Activated T-helper 2 cell treated with anti-CD3 and anti-CD28 coated beads, Interferon-gamma antibody, Interleukin-2, Interleukin-4, amounts not matched to agents 10 μg/mL and 5 μg/mL and 100 μg/mL, durations not matched to agents 14 hours and 24 hours and 36 hours (primary cell): ENCODE data around the gene RGS12. TPM values are rescaled to one million over a fixed set of nuclear protein-coding genes. Genes with fewer than 3 reads are reported as not detected.

ENCODE experiments used
- DNase-seq: peaks from one replicate; pipeline ENCODE4 v3.0.0; 2021; ENCODE audit warnings: low spot score
- H3K27ac Mint-ChIP-seq: one replicate; pipeline ENCODE4 v1.8.0; 2021; ENCODE audit warnings: mixed read lengths
- H3K27me3 Mint-ChIP-seq: one replicate; pipeline ENCODE4 v1.8.0; 2021; ENCODE audit warnings: low read depth, mixed read lengths
- H3K36me3 Mint-ChIP-seq: one replicate; pipeline ENCODE4 v1.8.0; 2021; ENCODE audit warnings: low read depth, mixed read lengths
- H3K4me1 Mint-ChIP-seq: one replicate; pipeline ENCODE4 v1.8.0; 2021; ENCODE audit warnings: low read depth, mixed read lengths
- H3K4me3 Mint-ChIP-seq: one replicate; pipeline ENCODE4 v1.8.0; 2021; ENCODE audit warnings: low read depth, mild to moderate bottlenecking, moderate library complexity, mixed read lengths
- H3K9me3 Mint-ChIP-seq: one replicate; pipeline ENCODE4 v1.8.0; 2021; ENCODE audit warnings: mixed read lengths
- intact Hi-C: fragments of 100-400 bp; cut with micrococcal nuclease; formaldehyde crosslinking; loops from one replicate; pipeline ENCODE4 v1.15.1; 2023
- total RNA-seq: library from RNA; stranded (reverse); gene quantifications from 2 replicates; pipeline ENCODE4 v1.2.3, GENCODE V29; 2022

The RGS12 gene
- total RNA-seq, 1 donor from 2014 or later: 7.0 TPM

- no peak for DNase-seq
- Mint-ChIP-seq H3K4me1 (no peaks in the 10 kb centered on the region), H3K4me3 (no peak overlapping the region), H3K27ac (no peak overlapping the region), H3K27me3 (no peaks in the 10 kb centered on the region), H3K36me3 (no peaks in the 10 kb centered on the region), H3K9me3 (no peaks in the 10 kb centered on the region)
- intact Hi-C loops: no loop called here
These were observed 31.2 kb upstream of the RGS12 start for GRCh38 chr4:3261411-3262207.

GRCh38 chr4:3262208-3263052, 30.4 kb upstream of the RGS12 start:
- no peaks in the 10 kb centered on the region for H3K9me3 Mint-ChIP-seq
- no peak overlapping the region for H3K4me3 Mint-ChIP-seq
- H3K27me3 Mint-ChIP-seq: no peaks in the 10 kb centered on the region
- no peak overlapping the region for H3K27ac Mint-ChIP-seq
- intact Hi-C loops: no loop called here
- no peaks in the 10 kb centered on the region for H3K4me1 Mint-ChIP-seq
- no peak for DNase-seq
- H3K36me3 Mint-ChIP-seq: no peaks in the 10 kb centered on the region

- intact Hi-C loops: no loop called here
- Mint-ChIP-seq H3K4me1 (no peaks in the 10 kb centered on the region), H3K4me3 (no peak overlapping the region), H3K27ac (no peak overlapping the region), H3K36me3 (no peaks in the 10 kb centered on the region), H3K27me3 (no peaks in the 10 kb centered on the region), H3K9me3 (no peaks in the 10 kb centered on the region)
- DNase-seq: no peak
These were observed 29.6 kb upstream of the RGS12 start for GRCh38 chr4:3263053-3263875.

- no peaks in the 10 kb centered on the region for H3K27me3 Mint-ChIP-seq
- intact Hi-C loops: no loop called here
- H3K36me3 Mint-ChIP-seq: no peaks in the 10 kb centered on the region
- DNase-seq: no peak
- H3K4me1 Mint-ChIP-seq: no peaks in the 10 kb centered on the region
- no peak overlapping the region for H3K4me3 Mint-ChIP-seq
- no peak overlapping the region for H3K27ac Mint-ChIP-seq
- H3K9me3 Mint-ChIP-seq: no peaks in the 10 kb centered on the region
These were observed 29.0 kb upstream of the RGS12 start for GRCh38 chr4:3263876-3264193.

- no peaks in the 10 kb centered on the region for H3K27me3 Mint-ChIP-seq
- no peak for DNase-seq
- no peaks in the 10 kb centered on the region for H3K36me3 Mint-ChIP-seq
- H3K27ac Mint-ChIP-seq: no peak overlapping the region
- H3K4me1 Mint-ChIP-seq: no peaks in the 10 kb centered on the region
- intact Hi-C loops: no loop called here
- no peaks in the 10 kb centered on the region for H3K9me3 Mint-ChIP-seq
- H3K4me3 Mint-ChIP-seq: no peak overlapping the region
These were observed 26.7 kb upstream of the RGS12 start for GRCh38 chr4:3266076-3266475.

- Mint-ChIP-seq H3K36me3 (no peaks in the 10 kb centered on the region), H3K4me1 (no peaks in the 10 kb centered on the region), H3K9me3 (no peaks in the 10 kb centered on the region), H3K4me3 (no peak overlapping the region), H3K27me3 (peaks cover 12% of the 10 kb centered on the region), H3K27ac (no peak overlapping the region)
- intact Hi-C loops: no loop called here
- DNase-seq: no peak
These were observed 25.0 kb upstream of the RGS12 start for GRCh38 chr4:3267576-3268394.

- no peaks in the 10 kb centered on the region for H3K36me3 Mint-ChIP-seq
- no peaks in the 10 kb centered on the region for H3K4me1 Mint-ChIP-seq
- intact Hi-C loops: no loop called here
- DNase-seq: no peak
- no peak overlapping the region for H3K4me3 Mint-ChIP-seq
- no peaks in the 10 kb centered on the region for H3K9me3 Mint-ChIP-seq
- H3K27ac Mint-ChIP-seq: no peak overlapping the region
- H3K27me3 Mint-ChIP-seq: peaks cover 14% of the 10 kb centered on the region
These were observed 24.3 kb upstream of the RGS12 start for GRCh38 chr4:3268395-3269104.

- Mint-ChIP-seq H3K36me3 (no peaks in the 10 kb centered on the region), H3K4me1 (no peaks in the 10 kb centered on the region), H3K4me3 (no peak overlapping the region), H3K27me3 (peaks cover 15% of the 10 kb centered on the region), H3K9me3 (no peaks in the 10 kb centered on the region), H3K27ac (no peak overlapping the region)
- no peak for DNase-seq
- intact Hi-C loops: no loop called here
These were observed 23.5 kb upstream of the RGS12 start for GRCh38 chr4:3269105-3269927.

- H3K4me1 Mint-ChIP-seq: no peaks in the 10 kb centered on the region
- no peak overlapping the region for H3K27ac Mint-ChIP-seq
- DNase-seq: no peak
- intact Hi-C loops: no loop called here
- H3K4me3 Mint-ChIP-seq: no peak overlapping the region
- no peaks in the 10 kb centered on the region for H3K9me3 Mint-ChIP-seq
- peaks cover 15% of the 10 kb centered on the region for H3K27me3 Mint-ChIP-seq
- H3K36me3 Mint-ChIP-seq: no peaks in the 10 kb centered on the region
These were observed 22.7 kb upstream of the RGS12 start for GRCh38 chr4:3269991-3270611.

GRCh38 chr4:3271131-3271530, 21.7 kb upstream of the RGS12 start:
- no peak overlapping the region for H3K27ac Mint-ChIP-seq
- H3K27me3 Mint-ChIP-seq: peaks cover 15% of the 10 kb centered on the region
- DNase-seq: no peak
- peaks cover 6% of the 10 kb centered on the region for H3K4me1 Mint-ChIP-seq
- no peak overlapping the region for H3K4me3 Mint-ChIP-seq
- no peaks in the 10 kb centered on the region for H3K36me3 Mint-ChIP-seq
- intact Hi-C loops: no loop called here
- H3K9me3 Mint-ChIP-seq: no peaks in the 10 kb centered on the region

- Mint-ChIP-seq H3K27ac (no peak overlapping the region), H3K4me3 (no peak overlapping the region), H3K9me3 (no peaks in the 10 kb centered on the region), H3K36me3 (no peaks in the 10 kb centered on the region), H3K27me3 (peaks cover 21% of the 10 kb centered on the region), H3K4me1 (peaks cover 7% of the 10 kb centered on the region)
- intact Hi-C loops: no loop called here
- DNase-seq: no peak
These were observed 15.8 kb upstream of the RGS12 start for GRCh38 chr4:3276986-3277385.
